ENCODE measurements around the gene GLI2. TPM values are rescaled to one million over a fixed set of nuclear protein-coding genes. Genes with fewer than 3 reads are reported as not detected.

Gene GLI2
- total and polyA plus RNA-seq, 2 of the 13 experiments (the other 11 are each of a cell fraction or from before 2014, with no cell fraction given) = not detected

- TF ChIP-seq, protein P1, sequence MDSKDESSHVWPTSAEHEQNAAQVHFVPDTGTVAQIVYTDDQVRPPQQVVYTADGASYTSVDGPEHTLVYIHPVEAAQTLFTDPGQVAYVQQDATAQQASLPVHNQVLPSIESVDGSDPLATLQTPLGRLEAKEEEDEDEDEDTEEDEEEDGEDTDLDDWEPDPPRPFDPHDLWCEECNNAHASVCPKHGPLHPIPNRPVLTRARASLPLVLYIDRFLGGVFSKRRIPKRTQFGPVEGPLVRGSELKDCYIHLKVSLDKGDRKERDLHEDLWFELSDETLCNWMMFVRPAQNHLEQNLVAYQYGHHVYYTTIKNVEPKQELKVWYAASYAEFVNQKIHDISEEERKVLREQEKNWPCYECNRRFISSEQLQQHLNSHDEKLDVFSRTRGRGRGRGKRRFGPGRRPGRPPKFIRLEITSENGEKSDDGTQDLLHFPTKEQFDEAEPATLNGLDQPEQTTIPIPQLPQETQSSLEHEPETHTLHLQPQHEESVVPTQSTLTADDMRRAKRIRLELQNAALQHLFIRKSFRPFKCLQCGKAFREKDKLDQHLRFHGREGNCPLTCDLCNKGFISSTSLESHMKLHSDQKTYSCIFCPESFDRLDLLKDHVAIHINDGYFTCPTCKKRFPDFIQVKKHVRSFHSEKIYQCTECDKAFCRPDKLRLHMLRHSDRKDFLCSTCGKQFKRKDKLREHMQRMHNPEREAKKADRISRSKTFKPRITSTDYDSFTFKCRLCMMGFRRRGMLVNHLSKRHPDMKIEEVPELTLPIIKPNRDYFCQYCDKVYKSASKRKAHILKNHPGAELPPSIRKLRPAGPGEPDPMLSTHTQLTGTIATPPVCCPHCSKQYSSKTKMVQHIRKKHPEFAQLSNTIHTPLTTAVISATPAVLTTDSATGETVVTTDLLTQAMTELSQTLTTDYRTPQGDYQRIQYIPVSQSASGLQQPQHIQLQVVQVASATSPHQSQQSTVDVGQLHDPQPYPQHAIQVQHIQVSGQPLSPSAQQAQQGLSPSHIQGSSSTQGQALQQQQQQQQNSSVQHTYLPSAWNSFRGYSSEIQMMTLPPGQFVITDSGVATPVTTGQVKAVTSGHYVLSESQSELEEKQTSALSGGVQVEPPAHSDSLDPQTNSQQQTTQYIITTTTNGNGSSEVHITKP (CRISPR knock-in tag; IDR thresholded peaks at IDR 0.05; ENCODE audit: low read depth) = no peak
- TF ChIP-seq CAMTA2 (CRISPR knock-in tag; IDR thresholded peaks at IDR 0.05; ENCODE audit: borderline replicate concordance) (no peak), RCOR2 (CRISPR knock-in tag; IDR thresholded peaks at IDR 0.05) (no peak)
- TF ChIP-seq, protein P2, sequence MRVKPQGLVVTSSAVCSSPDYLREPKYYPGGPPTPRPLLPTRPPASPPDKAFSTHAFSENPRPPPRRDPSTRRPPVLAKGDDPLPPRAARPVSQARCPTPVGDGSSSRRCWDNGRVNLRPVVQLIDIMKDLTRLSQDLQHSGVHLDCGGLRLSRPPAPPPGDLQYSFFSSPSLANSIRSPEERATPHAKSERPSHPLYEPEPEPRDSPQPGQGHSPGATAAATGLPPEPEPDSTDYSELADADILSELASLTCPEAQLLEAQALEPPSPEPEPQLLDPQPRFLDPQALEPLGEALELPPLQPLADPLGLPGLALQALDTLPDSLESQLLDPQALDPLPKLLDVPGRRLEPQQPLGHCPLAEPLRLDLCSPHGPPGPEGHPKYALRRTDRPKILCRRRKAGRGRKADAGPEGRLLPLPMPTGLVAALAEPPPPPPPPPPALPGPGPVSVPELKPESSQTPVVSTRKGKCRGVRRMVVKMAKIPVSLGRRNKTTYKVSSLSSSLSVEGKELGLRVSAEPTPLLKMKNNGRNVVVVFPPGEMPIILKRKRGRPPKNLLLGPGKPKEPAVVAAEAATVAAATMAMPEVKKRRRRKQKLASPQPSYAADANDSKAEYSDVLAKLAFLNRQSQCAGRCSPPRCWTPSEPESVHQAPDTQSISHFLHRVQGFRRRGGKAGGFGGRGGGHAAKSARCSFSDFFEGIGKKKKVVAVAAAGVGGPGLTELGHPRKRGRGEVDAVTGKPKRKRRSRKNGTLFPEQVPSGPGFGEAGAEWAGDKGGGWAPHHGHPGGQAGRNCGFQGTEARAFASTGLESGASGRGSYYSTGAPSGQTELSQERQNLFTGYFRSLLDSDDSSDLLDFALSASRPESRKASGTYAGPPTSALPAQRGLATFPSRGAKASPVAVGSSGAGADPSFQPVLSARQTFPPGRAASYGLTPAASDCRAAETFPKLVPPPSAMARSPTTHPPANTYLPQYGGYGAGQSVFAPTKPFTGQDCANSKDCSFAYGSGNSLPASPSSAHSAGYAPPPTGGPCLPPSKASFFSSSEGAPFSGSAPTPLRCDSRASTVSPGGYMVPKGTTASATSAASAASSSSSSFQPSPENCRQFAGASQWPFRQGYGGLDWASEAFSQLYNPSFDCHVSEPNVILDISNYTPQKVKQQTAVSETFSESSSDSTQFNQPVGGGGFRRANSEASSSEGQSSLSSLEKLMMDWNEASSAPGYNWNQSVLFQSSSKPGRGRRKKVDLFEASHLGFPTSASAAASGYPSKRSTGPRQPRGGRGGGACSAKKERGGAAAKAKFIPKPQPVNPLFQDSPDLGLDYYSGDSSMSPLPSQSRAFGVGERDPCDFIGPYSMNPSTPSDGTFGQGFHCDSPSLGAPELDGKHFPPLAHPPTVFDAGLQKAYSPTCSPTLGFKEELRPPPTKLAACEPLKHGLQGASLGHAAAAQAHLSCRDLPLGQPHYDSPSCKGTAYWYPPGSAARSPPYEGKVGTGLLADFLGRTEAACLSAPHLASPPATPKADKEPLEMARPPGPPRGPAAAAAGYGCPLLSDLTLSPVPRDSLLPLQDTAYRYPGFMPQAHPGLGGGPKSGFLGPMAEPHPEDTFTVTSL (CRISPR knock-in tag; IDR thresholded peaks at IDR 0.05; ENCODE audit: borderline replicate concordance) = no peak
These were observed 44.3 kb upstream of the GLI2 start (continued) for GRCh38 chr2:120691410-120691809.
